Measurements from ENCODE around the gene SGTA. TPM values are rescaled to one million over a fixed set of nuclear protein-coding genes. Genes with fewer than 3 reads are reported as not detected.
A peak's percentile ranks its signal among the peaks of the same experiment; 100 is the strongest.

Gene SGTA
- total and polyA plus RNA-seq, 9 of the 15 experiments (the other 6 are each of a cell fraction or from before 2014, with no cell fraction given), result 1.4 to 110 (median 49.9) TPM

- intact Hi-C loops (cut with micrococcal nuclease) (no loop called here), in situ Hi-C loops (cut with MboI) (no loop called here)
- Histone ChIP-seq H3K9me3 (replicated peaks; ENCODE audit: control insufficient read depth, insufficient read depth, low read depth, low read length) (peaks cover 6% of the 10 kb centered on the region; the same call in 1 of the 2 replicates), H3K9me1 (ENCODE audit: control insufficient read depth, insufficient read depth, low read length) (no peaks in the 10 kb centered on the region), H3K4me3 (no peak overlapping the region), H3K27ac (ENCODE audit: extremely low read depth, low read depth, low read length) (no peak overlapping the region; the same call in 2 of the 3 replicates), H2AFZ (ENCODE audit: low read depth, low read length) (no peak overlapping the region), H3K9ac (ENCODE audit: insufficient read depth in 1 of 2, low read depth in 2 of 2, low read length in 2 of 2) (peak overlapping the region in 1 of 2 experiments; percentile 37; a peak in 1 of 4 replicates), H3K27me3 (ENCODE audit: control insufficient read depth in 2 of 2, insufficient read depth in 2 of 2, low read length in 2 of 2) (peaks cover 3 to 7% of the 10 kb centered on the region in 2 experiments; a peak in 3 of 5 replicates), H4K20me1 (replicated peaks; ENCODE audit: control insufficient read depth, insufficient read depth, low read length) (peaks cover 19% of the 10 kb centered on the region), H3K79me2 (ENCODE audit: control insufficient read depth, insufficient read depth, low read length) (peaks cover 49% of the 10 kb centered on the region), H3K36me3 (ENCODE audit: control insufficient read depth, insufficient read depth, low read length) (peaks cover 64% of the 10 kb centered on the region), H3K4me2 (ENCODE audit: insufficient read depth, low read length) (no peak overlapping the region; the same call in 1 of the 2 replicates), H3K4me1 (replicated peaks in 1 of 2; ENCODE audit: control insufficient read depth in 2 of 2, insufficient read depth in 2 of 2, low read length in 2 of 2) (peaks cover 5 to 34% of the 10 kb centered on the region in 2 experiments; a peak in 3 of 5 replicates)
- DNase-seq (ENCODE audit: extremely low read depth in 1 of 4, low spot score in 3 of 4), result no peak
- CTCF ChIA-PET (ENCODE audit: low intra/inter-chr PET ratio), result no interaction called here
- BruUV-seq (replicated peaks), result no TSS peak
- no peak for ATAC-seq
- POLR2A ChIA-PET, result interaction anchor here (0.6 to 1.8 kb wide), 3 partner anchors 9 to 79 kb away, joined by 3 to 8 read pairs (median 3); no protein-coding TSS in a partner anchor
- WGBS (ENCODE audit: insufficient coverage, low coverage, missing lambda C conversion rate), result 95% methylated on average over 15 of the region's 15 CpGs
- FAIRE-seq, result no peak
- no peak for TF ChIP-seq VEZF1 (CRISPR knock-in tag; IDR thresholded peaks at IDR 0.05)
- peak; percentile 8; the same call in 1 of the 2 replicates for TF ChIP-seq RBFOX2 (IDR thresholded peaks at IDR 0.05; ENCODE audit: low read depth, low read length)
- TF ChIP-seq CEBPG (CRISPR knock-in tag; IDR thresholded peaks at IDR 0.05), result peak; percentile 59
- TF ChIP-seq CEBPG (tag; conservative IDR thresholded peaks at IDR 0.05 in 1 of 2, IDR thresholded peaks at IDR 0.05 in 1 of 2), result peak; percentile 28 to 78; a peak in 2 of 4 replicates
- TF ChIP-seq PHB (CRISPR knock-in tag; IDR thresholded peaks at IDR 0.05), result no peak
- TF ChIP-seq CEBPB (tag; IDR thresholded peaks at IDR 0.05), result peak; percentile 86
- TF ChIP-seq ZNF274 (IDR thresholded peaks at IDR 0.05; ENCODE audit: borderline replicate concordance, low read depth, low read length), result no peak
- TF ChIP-seq E2F1 (CRISPR knock-in tag; IDR thresholded peaks at IDR 0.05), result no peak
- TF ChIP-seq USF1 (CRISPR knock-in tag; IDR thresholded peaks at IDR 0.05), result peak; percentile 36; the same call in 1 of the 2 replicates
- peak in 1 of 2 experiments; percentile 36; a peak in 1 of 4 replicates for TF ChIP-seq KDM1A (IDR thresholded peaks at IDR 0.05)
- TF ChIP-seq MTA3 (IDR thresholded peaks at IDR 0.05; ENCODE audit: borderline replicate concordance), result no peak
- TF ChIP-seq GTF2A2 (tag; IDR thresholded peaks at IDR 0.05), result no peak
- TF ChIP-seq BCOR (IDR thresholded peaks at IDR 0.05), result peak; percentile 66
- TF ChIP-seq SUPT5H (IDR thresholded peaks at IDR 0.05), result no peak
- TF ChIP-seq ADNP (tag; IDR thresholded peaks at IDR 0.05), result 0 out of 2 replicates have a peak, but pooled peaks have one; percentile 13
- no peak for TF ChIP-seq ZBTB1 (CRISPR knock-in tag; IDR thresholded peaks at IDR 0.05; ENCODE audit: borderline replicate concordance, low read depth)
- TF ChIP-seq FUS (optimal IDR thresholded peaks at IDR 0.05; ENCODE audit: low read depth, low read length), result no peak
- no peak for TF ChIP-seq MCM2 (IDR thresholded peaks at IDR 0.05; ENCODE audit: low read depth)
Observed at GRCh38 chr19:2736550-2737190, 46.4 kb downstream of the SGTA start.

All from K562 (cell line).